Fibroblast of pulmonary artery (primary cell): ENCODE results near the gene SLC25A34.

Source experiments
- DNase-seq: peaks from one replicate; pipeline ENCODE4 v3.0.0-alpha.2; 2010; ENCODE audit warnings: low read depth
- H3K4me3 ChIP-seq: replicated peaks from 2 replicates; pipeline ENCODE4 v1.5.1; 2011; ENCODE audit warnings: low read depth, mild to moderate bottlenecking, control low read depth, low read length, moderate library complexity
- CTCF ChIP-seq: IDR thresholded peaks from 2 replicates; pipeline ENCODE4 v1.5.1; 2011; ENCODE audit warnings: mild to moderate bottlenecking, control low read depth, low read length, inconsistent platforms; ENCODE audit errors: missing control alignments

SLC25A34 gene

GRCh38 chr1:15722411-15722810, 13.6 kb upstream of the SLC25A34 start:
- H3K4me3 ChIP-seq = no peak overlapping the region
- DNase-seq = no peak
- no peak for TF ChIP-seq CTCF

- DNase-seq = no peak
- no peak for TF ChIP-seq CTCF
- H3K4me3 ChIP-seq = no peak overlapping the region
Measured at GRCh38 chr1:15722836-15723532, 13.1 kb upstream of the SLC25A34 start.

- no peak overlapping the region for H3K4me3 ChIP-seq
- TF ChIP-seq CTCF = no peak
- no peak for DNase-seq
Measured at GRCh38 chr1:15723631-15724246, 12.3 kb upstream of the SLC25A34 start.

GRCh38 chr1:15724949-15725880, 10.8 kb upstream of the SLC25A34 start:
- no peak overlapping the region for H3K4me3 ChIP-seq
- no peak for DNase-seq
- TF ChIP-seq CTCF = no peak

GRCh38 chr1:15726508-15726907, 9.6 kb upstream of the SLC25A34 start:
- no peak for DNase-seq
- no peak for TF ChIP-seq CTCF
- no peak overlapping the region for H3K4me3 ChIP-seq

- no peak overlapping the region for H3K4me3 ChIP-seq
- no peak for DNase-seq
- TF ChIP-seq CTCF = no peak
Measured at GRCh38 chr1:15727021-15727420, 9.0 kb upstream of the SLC25A34 start.
